ENCODE results near the gene MIR17HG. TPM values are rescaled to one million over a fixed set of nuclear protein-coding genes. Genes with fewer than 3 reads are reported as not detected.

The MIR17HG gene
- polyA plus RNA-seq, 1 of the 3 experiments (the other 2 are of a cell fraction), result 0.51 TPM

DNA sequence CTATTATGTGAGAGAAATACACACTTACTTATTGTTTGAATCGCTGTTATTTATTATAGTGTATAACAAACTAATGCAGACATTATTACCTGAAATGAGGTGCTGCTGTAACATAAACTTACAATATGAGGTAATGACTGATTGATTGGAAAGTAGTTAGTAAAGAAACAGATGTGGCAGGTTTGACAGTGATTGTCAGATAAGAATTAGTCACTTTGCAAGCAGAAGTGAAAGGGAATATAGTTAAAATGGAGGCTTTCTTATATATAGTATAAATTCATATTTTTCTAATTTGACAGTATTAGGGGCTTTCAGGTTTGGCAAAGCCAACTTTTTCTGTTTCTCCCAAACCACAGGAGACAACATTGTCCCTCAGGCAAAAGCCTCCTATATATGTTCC is 20.6 kb downstream of the MIR17HG start:
- H3K79me2 ChIP-seq (ENCODE audit: insufficient read depth), result no peaks in the 10 kb centered on the region
- 100% methylated on average over 1 of the region's 1 CpG for WGBS (ENCODE audit: low lambda C conversion rate)
- no peak overlapping the region for H3K27ac ChIP-seq (ENCODE audit: low read depth in 2 of 2, low read length in 1 of 2)
- H3F3A ChIP-seq (replicated peaks; ENCODE audit: insufficient read depth), result no peaks in the 10 kb centered on the region
- H2AFZ ChIP-seq (ENCODE audit: low read depth), result no peak overlapping the region
- no peak overlapping the region for H3K9ac ChIP-seq
- no peak for DNase-seq
- ChIA-PET CTCF (interaction anchor here (3.0 kb wide), 1 partner anchor 14 kb away, joined by 10 read pairs; no protein-coding TSS in a partner anchor), POLR2A (no interaction called here)
- H3K4me3 ChIP-seq (ENCODE audit: low read depth in 2 of 2, low read length in 1 of 2), result no peak overlapping the region
- H3K36me3 ChIP-seq (replicated peaks in 1 of 2; ENCODE audit: control insufficient read depth in 1 of 2, insufficient read depth in 2 of 2, low read length in 1 of 2), result peaks cover 0 to 7% of the 10 kb centered on the region in 2 experiments
- H3K27me3 ChIP-seq (ENCODE audit: insufficient read depth), result no peaks in the 10 kb centered on the region
- H3K9me2 ChIP-seq, result no peaks in the 10 kb centered on the region
- no peaks in the 10 kb centered on the region for H3K9me3 ChIP-seq
- H3K4me1 ChIP-seq (ENCODE audit: control insufficient read depth in 1 of 2, insufficient read depth in 2 of 2, low read depth in 1 of 2, low read length in 1 of 2), result no peaks in the 10 kb centered on the region
- TF ChIP-seq RCOR1 (IDR thresholded peaks at IDR 0.05; ENCODE audit: low read length) (no peak), CTCF (IDR thresholded peaks at IDR 0.05) (no peak), NFIC (IDR thresholded peaks at IDR 0.05; ENCODE audit: borderline replicate concordance) (no peak), TCF12 (IDR thresholded peaks at IDR 0.05) (no peak), MAX (IDR thresholded peaks at IDR 0.05; ENCODE audit: low read depth) (no peak), YY1 (IDR thresholded peaks at IDR 0.05; ENCODE audit: low read depth) (no peak), SIN3A (IDR thresholded peaks at IDR 0.05; ENCODE audit: borderline replicate concordance, low read depth, low read length) (no peak), NRF1 (IDR thresholded peaks at IDR 0.05; ENCODE audit: low read depth, low read length) (no peak), EP300 (IDR thresholded peaks at IDR 0.05; ENCODE audit: borderline replicate concordance in 1 of 2, low read depth in 1 of 2, low read length in 1 of 2) (no peak), FOXJ3 (CRISPR knock-in tag; IDR thresholded peaks at IDR 0.05) (no peak), GABPA (IDR thresholded peaks at IDR 0.05; ENCODE audit: low read depth) (no peak), EZH2phosphoT487 (IDR thresholded peaks at IDR 0.05; ENCODE audit: borderline replicate concordance, low read depth) (no peak), TAF1 (IDR thresholded peaks at IDR 0.05; ENCODE audit: borderline replicate concordance, low read depth, low read length) (no peak), MEF2A (IDR thresholded peaks at IDR 0.05; ENCODE audit: borderline replicate concordance, low read depth) (no peak), RXRA (IDR thresholded peaks at IDR 0.05; ENCODE audit: borderline replicate concordance, low read depth) (no peak), GATA2 (CRISPR knock-in tag; IDR thresholded peaks at IDR 0.05) (no peak), SMC3 (IDR thresholded peaks at IDR 0.05; ENCODE audit: low read depth, low read length) (no peak)
- TF ChIP-seq, protein P1, sequence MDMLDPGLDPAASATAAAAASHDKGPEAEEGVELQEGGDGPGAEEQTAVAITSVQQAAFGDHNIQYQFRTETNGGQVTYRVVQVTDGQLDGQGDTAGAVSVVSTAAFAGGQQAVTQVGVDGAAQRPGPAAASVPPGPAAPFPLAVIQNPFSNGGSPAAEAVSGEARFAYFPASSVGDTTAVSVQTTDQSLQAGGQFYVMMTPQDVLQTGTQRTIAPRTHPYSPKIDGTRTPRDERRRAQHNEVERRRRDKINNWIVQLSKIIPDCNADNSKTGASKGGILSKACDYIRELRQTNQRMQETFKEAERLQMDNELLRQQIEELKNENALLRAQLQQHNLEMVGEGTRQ (IDR thresholded peaks at IDR 0.05; ENCODE audit: borderline replicate concordance, low read depth, low read length), result no peak
- TF ChIP-seq, protein P2, sequence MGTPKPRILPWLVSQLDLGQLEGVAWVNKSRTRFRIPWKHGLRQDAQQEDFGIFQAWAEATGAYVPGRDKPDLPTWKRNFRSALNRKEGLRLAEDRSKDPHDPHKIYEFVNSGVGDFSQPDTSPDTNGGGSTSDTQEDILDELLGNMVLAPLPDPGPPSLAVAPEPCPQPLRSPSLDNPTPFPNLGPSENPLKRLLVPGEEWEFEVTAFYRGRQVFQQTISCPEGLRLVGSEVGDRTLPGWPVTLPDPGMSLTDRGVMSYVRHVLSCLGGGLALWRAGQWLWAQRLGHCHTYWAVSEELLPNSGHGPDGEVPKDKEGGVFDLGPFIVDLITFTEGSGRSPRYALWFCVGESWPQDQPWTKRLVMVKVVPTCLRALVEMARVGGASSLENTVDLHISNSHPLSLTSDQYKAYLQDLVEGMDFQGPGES (IDR thresholded peaks at IDR 0.05; ENCODE audit: low read depth, low read length), result no peak
- no peak overlapping the region for H3K4me2 ChIP-seq
- no peaks in the 10 kb centered on the region for H4K20me1 ChIP-seq (ENCODE audit: insufficient read depth)

All from SK-N-SH (cell line).